Stimulated activated effector memory CD8-positive, alpha-beta T cell treated with anti-CD3 and anti-CD28 coated beads, Interleukin-12 subunit alpha, Interleukin-12 subunit beta, amount 100 ng/mL, for 72 hours (primary cell): ENCODE data around the gene PCNX2.
"Not testable (repeated sequence)": the region's sequence is repeated elsewhere in the genome, so short reads cannot be mapped to it uniquely, and the experiment has no call there.

ENCODE experiments used
- ATAC-seq: fragments of 150-1000 bp; cut with Tn5 transposase; 2 replicates; pipeline ENCODE4 v1.10.0; 2021
- DNase-seq, 2 donors: peaks; one replicate each; pipeline ENCODE4 v3.0.0; 2021 to 2022; ENCODE audit warnings: low spot score in 2 of 2
- H3K27ac Mint-ChIP-seq: one replicate; pipeline ENCODE4 v1.8.0; 2022; ENCODE audit warnings: mild to moderate bottlenecking, mixed read lengths
- H3K36me3 Mint-ChIP-seq: one replicate; pipeline ENCODE4 v1.8.0; 2022; ENCODE audit warnings: mild to moderate bottlenecking, mixed read lengths
- H3K4me1 Mint-ChIP-seq: one replicate; pipeline ENCODE4 v1.8.0; 2022; ENCODE audit warnings: mixed read lengths
- H3K4me3 Mint-ChIP-seq: one replicate; pipeline ENCODE4 v1.8.0; 2022; ENCODE audit warnings: mild to moderate bottlenecking, mixed read lengths
- H3K9me3 Mint-ChIP-seq: one replicate; pipeline ENCODE4 v1.8.0; 2022; ENCODE audit warnings: mixed read lengths

Gene PCNX2

DNA sequence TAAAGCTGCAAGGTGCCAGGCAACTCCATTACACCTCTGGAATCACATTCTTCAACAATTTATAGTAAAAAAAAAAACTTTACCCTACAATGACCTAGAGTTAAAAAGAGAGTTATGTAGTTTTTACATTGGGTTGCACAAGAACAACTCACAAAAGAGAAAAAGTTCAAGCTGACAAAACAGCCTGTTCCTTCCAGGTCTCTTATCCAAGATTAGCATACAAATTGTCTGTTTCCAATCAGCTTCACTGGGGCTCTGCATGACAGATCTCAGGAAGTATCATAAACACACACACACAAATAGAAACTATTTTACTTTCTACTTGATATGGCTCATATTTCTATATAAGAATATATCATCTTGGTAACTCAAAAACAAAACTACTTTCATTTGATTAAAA is 154.6 kb downstream of the PCNX2 start:
- Mint-ChIP-seq H3K4me1 (no peaks in the 10 kb centered on the region), H3K9me3 (no peaks in the 10 kb centered on the region), H3K36me3 (peaks cover 12% of the 10 kb centered on the region), H3K27ac (no peak overlapping the region), H3K4me3 (no peak overlapping the region)
- ATAC-seq = no peak
- no peak for DNase-seq

DNA sequence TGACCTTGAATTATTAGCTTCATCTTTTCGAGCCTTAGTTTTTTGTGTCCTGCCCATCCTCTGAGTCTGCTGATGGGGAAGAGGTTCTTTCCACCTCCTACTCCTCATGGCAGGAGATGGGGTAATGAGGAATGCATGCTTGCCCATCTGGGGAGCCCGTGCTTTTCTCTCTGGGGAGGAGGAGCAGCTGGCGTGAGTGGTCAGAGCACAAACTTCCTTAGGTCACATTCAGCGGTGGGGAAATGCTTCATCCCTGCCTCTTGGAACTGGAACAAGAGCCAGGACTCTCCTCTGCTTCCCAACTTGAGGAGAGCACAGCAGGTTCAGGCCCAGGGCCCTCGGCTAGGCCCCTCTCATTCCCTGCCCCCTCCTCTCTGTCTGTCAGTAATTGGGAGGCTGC is 155.0 kb downstream of the PCNX2 start:
- no peak for DNase-seq
- no peak overlapping the region for H3K27ac Mint-ChIP-seq
- no peak for ATAC-seq
- peaks cover 17% of the 10 kb centered on the region for H3K36me3 Mint-ChIP-seq
- no peaks in the 10 kb centered on the region for H3K9me3 Mint-ChIP-seq
- no peaks in the 10 kb centered on the region for H3K4me1 Mint-ChIP-seq
- H3K4me3 Mint-ChIP-seq = no peak overlapping the region

DNA sequence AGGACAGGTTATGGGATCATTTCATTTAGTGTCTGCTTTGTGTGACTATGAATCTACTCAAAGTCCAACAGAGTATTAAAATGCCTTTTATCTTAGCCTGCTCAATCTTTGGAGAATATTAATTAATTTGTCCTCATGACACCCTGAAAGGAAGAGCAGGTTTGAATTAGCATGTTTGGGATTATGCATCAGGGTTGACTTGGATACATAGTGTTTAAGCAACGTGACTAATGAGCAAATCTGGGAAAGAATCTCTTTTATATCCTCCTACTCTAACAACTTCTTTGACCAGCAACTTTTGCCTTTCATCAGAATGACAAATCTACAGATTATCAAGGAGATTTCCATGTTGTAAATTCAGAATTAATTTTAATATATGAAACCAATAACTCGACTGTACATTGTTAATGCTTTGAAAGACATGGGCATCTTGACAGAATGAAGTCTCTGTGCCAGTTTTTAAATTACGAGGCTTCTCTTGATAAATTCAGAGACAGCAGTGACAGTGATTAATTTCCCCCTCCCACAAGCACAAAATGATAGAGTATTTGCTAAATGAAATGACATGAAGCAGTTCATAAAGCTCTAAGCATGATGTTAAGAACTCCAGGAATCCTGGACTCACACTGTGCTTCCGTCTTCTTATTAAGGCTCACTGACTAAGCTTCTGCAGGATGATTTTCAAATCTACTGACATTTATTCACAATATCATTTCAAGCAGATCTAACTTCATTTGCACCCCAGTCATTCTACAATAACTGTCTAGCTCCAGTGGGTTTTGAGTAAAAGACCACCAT is 156.5 kb downstream of the PCNX2 start:
- Mint-ChIP-seq H3K36me3 (peaks cover 32% of the 10 kb centered on the region), H3K4me3 (no peak overlapping the region), H3K27ac (no peak overlapping the region), H3K9me3 (no peaks in the 10 kb centered on the region), H3K4me1 (no peaks in the 10 kb centered on the region)
- no peak for ATAC-seq
- DNase-seq = no peak

DNA sequence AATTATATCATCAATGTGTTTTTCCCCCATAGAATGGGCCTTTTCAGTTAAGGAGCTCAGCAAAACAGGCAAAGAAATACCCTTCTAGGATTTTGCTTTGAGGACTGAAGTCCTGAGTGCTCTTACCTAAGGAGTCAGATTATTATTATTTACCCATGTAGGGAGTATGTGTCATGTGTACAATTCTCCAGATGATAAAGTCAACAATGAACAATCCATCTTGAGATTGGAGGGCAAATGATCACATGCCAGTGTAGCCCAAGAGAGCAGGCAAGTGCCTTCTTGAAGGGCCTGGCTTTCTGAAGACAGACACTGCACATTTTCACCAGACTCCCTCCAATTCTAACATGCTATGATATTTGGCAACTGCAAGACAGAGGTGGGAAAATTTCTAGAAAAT is 159.7 kb downstream of the PCNX2 start:
- no peak overlapping the region for H3K4me3 Mint-ChIP-seq
- DNase-seq (no peak), ATAC-seq (no peak)
- no peaks in the 10 kb centered on the region for H3K9me3 Mint-ChIP-seq
- no peak overlapping the region for H3K27ac Mint-ChIP-seq
- H3K4me1 Mint-ChIP-seq = no peaks in the 10 kb centered on the region
- H3K36me3 Mint-ChIP-seq = peaks cover 48% of the 10 kb centered on the region

DNA sequence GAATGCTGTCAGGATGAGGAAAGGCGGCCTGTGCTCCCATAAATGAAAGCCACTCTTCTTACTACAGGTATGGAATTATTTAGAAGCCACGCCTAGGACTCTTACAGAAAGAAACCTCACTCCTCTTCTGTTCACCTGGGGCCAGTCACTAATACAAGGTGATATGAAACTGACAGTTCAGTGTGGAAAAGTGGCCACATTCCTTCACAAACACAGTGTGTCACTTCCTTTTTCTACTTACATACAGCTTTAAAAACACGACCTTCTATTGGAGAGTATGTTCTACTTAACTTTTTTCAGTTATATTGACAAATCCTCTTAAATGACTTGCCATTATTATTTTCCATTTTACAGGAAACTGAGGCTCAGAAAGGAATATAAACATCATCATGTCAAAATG is 163.1 kb downstream of the PCNX2 start:
- Mint-ChIP-seq H3K27ac (no peak overlapping the region), H3K36me3 (peaks cover 57% of the 10 kb centered on the region), H3K4me3 (no peak overlapping the region), H3K4me1 (no peaks in the 10 kb centered on the region), H3K9me3 (no peaks in the 10 kb centered on the region)
- no peak for DNase-seq
- no peak for ATAC-seq

DNA sequence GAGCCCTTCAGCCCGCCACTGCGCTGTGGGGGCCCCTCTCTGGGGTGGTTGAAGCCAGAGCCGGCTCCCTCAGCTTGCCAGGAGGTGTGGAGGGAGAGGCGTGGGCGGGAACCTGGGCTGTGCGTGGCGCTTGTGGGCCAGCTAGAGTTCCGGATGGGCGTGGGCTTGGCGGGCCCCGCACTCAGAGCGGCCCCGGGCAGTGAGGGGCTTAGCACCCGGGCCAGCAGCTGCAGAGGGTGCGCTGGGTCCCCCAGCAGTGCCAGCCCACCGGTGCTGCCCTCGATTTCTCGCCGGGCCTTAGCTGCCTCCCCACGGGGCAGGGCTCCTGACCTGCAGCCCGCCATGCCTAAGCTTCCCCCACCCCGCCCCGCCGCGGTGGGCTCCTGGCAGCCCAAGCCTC is 166.5 kb downstream of the PCNX2 start:
- H3K27ac Mint-ChIP-seq, H3K4me1 Mint-ChIP-seq, ATAC-seq, H3K4me3 Mint-ChIP-seq, H3K9me3 Mint-ChIP-seq, DNase-seq: not testable (repeated sequence)
- H3K36me3 Mint-ChIP-seq = peaks cover 43% of the 10 kb centered on the region

DNA sequence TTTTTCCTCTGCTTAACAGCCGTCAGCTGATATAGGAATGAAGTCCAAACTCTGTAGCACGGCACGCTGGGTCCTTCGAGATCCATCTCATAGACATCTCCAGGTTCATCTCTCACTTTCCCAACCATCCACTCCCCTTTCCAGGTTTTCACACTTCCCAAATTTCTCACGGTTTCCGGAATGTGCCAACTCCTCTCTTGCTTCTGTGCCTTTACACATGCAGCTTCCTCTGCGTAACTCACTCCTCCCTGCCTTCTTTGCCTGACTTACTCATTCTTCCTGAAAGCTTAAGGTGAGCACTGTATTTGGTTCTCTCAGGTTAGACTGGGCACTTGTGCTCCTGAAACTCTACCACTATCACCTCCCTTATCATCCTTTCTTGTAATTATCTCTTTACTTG is 168.4 kb downstream of the PCNX2 start:
- ATAC-seq (no peak), DNase-seq (no peak)
- Mint-ChIP-seq H3K27ac (no peak overlapping the region), H3K4me3 (no peak overlapping the region), H3K36me3 (peaks cover 24% of the 10 kb centered on the region), H3K4me1 (no peaks in the 10 kb centered on the region), H3K9me3 (no peaks in the 10 kb centered on the region)

DNA sequence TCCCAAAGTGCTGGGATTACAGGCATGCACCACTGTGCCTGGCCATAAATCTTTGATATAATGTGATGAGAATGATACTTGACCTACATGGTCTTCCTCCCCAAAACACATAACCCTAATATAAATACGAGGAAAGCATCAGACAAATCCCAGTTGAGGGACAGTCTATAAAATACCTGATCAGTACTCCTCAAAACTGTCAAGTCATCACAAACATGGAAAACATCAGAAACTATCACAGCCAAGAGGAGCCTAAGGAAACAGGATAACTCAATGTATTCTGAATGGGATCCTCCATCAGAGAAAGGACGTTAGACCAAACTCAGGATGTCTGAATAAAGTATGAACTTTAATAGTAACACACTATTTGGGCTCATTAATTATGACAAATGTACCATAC is 172.7 kb downstream of the PCNX2 start:
- DNase-seq (no peak), ATAC-seq (no peak)
- Mint-ChIP-seq H3K9me3 (no peaks in the 10 kb centered on the region), H3K4me3 (no peak overlapping the region), H3K27ac (no peak overlapping the region), H3K36me3 (peaks cover 12% of the 10 kb centered on the region), H3K4me1 (no peaks in the 10 kb centered on the region)

DNA sequence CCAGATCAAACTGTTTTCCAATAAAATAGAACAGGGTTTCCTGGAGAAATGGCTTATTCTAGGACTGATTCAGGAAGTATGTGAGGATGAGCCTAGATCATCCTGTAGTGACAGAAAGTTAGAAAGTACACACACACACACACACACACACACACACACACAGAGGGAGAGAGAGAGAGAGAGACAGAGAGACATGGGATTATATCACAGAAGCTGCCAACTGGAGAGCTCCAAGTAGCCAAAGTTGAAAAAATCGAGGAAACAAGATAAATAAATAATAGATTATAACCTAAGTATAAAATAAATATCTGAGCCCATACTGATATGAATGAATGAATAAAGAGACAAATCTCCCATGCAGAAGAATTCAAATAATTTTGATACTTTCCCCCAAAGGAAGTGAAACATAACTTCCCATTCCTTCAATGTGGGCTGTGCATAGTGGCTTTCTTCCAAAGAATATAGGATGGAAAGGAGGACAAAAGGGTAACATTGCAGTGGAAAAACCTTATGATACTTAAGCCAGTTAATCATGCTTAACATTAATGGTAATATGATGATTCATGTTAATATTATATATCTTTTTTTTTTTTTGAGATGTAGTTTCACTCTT is 173.5 kb downstream of the PCNX2 start:
- Mint-ChIP-seq H3K36me3 (peaks cover 11% of the 10 kb centered on the region), H3K27ac (no peak overlapping the region), H3K4me3 (no peak overlapping the region), H3K9me3 (no peaks in the 10 kb centered on the region), H3K4me1 (no peaks in the 10 kb centered on the region)
- DNase-seq (no peak), ATAC-seq (no peak)

DNA sequence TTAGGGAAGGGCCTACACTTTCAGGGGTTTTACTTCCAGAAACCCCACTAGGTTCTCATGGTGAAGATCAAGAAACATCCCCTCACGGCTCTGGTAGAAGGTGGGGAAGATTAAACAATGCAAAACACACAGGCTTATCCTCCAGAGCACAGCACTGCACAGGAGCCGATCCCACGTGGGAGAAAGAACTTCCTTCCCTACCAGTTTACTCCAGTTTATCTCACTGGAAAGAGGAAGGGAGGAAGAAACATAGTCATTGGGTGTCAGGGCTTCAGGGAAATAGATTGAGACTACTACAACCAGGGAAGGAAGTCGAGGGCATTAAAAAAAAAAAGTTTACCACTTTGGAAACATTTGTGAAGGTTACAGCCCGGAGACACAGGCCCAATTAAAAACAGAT is 180.7 kb downstream of the PCNX2 start:
- DNase-seq (no peak), ATAC-seq (no peak)
- peaks cover 24% of the 10 kb centered on the region for H3K4me1 Mint-ChIP-seq
- no peak overlapping the region for H3K4me3 Mint-ChIP-seq
- no peak overlapping the region for H3K27ac Mint-ChIP-seq
- H3K36me3 Mint-ChIP-seq = peaks cover 36% of the 10 kb centered on the region
- H3K9me3 Mint-ChIP-seq = no peaks in the 10 kb centered on the region

DNA sequence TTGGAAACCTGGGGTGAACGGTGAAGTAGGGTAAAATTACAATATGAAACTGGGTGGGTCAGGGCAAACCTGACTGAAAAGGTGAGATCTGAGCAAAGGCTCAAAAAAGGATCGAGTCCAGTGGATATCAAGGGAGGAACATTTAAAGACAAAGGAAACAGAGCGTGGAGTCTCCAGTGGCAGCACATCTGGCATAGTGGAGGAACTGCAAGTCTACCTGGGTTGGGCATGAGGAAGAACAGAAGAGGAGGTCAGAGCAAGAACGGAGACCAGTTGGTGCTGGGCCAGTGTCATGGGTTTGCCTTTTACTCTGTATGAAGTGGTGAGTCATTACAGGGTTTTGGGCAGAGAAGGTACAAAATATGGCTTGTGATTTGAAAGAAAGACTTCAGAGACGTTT is 181.4 kb downstream of the PCNX2 start:
- Mint-ChIP-seq H3K4me3 (no peak overlapping the region), H3K4me1 (peaks cover 24% of the 10 kb centered on the region), H3K9me3 (no peaks in the 10 kb centered on the region), H3K36me3 (peaks cover 36% of the 10 kb centered on the region), H3K27ac (no peak overlapping the region)
- DNase-seq (no peak), ATAC-seq (no peak)

DNA sequence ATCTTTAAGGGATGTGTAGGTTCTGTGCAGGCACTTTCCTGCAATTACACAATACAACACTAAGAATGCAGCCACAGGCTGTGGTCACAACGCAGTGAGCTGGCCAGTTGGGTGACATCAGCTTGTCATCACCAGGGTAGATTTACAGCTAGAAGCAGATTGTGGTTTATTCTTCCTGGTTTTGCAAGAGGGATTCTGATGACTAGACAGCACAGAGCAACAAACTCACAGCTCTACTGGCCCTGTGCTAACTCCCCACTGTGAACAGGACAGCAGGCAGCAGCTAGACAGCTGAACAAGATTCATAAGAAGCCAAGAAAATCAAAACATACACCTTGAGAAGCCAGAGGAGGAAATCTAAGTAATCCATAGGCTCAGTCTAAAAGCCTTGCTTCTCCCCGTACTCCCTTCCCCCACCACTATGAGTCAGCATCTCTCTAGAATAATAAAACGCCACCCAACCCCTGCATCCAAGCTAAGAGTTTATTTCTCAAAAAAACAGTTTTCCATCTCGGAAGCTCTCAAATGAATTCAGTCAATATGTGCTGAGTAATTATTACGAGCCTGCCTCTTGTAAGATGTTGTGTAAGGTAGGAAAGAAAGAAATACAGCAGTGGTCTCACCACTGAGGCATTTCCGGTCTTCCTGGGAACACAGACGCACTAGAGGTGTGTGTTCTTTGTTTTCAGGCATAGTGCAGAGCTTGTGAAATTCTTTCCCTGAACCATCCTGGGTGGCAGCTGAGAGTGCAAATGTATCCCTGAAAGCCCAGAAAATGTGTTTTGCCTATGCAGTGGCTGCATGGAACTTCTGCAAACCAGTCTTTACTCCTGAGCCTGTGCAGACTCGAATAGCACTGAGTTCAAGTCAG is 182.3 kb downstream of the PCNX2 start:
- peak; percentile 15 to 69 for DNase-seq

DNA sequence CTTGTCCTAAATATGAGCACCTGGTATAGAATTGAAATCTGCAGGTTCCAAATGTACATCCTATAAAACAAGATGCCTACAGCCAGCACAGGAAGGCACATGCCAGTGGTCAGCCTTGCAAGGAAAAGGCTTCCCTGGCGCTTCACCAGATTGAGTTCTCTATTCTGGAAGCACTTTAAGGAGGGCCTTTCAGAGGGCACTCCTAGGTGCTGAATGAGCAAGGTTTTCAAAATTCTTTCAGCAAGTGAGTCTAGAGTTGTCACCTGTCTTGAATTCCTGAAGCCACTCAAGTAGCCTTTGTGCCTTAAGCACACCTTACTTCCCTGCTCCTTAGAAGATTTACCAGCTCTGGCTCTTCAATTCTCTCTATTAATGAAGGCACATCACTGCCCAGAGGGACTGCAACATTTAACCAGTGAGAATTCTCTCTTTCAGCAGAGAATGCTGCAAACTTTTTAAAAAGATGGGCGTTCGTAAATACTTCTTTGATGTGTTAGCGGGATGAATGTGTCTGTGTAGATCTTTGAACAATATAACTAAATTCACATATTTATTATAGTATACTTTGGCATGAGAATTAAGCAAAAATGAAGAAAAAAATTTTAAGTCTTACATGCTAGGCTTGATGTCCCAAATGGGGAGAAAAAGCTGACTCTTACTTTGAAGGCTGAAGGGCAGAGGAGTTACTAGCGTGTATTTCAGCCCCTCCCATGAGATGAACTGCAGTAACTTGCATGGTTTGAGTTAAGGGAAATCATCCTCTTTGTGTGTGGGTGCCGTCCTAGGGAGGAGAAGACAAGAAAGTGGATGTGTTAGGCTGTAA is 183.1 kb downstream of the PCNX2 start:
- no peak overlapping the region for H3K27ac Mint-ChIP-seq

More for the DNA sequence above, 182.3 kb downstream of the PCNX2 start:
- Mint-ChIP-seq H3K4me3 (peak overlapping the region; percentile 29), H3K4me1 (peaks cover 24% of the 10 kb centered on the region), H3K36me3 (peaks cover 41% of the 10 kb centered on the region), H3K27ac (no peak overlapping the region), H3K9me3 (no peaks in the 10 kb centered on the region)
- peak; percentile 100 for ATAC-seq

DNA sequence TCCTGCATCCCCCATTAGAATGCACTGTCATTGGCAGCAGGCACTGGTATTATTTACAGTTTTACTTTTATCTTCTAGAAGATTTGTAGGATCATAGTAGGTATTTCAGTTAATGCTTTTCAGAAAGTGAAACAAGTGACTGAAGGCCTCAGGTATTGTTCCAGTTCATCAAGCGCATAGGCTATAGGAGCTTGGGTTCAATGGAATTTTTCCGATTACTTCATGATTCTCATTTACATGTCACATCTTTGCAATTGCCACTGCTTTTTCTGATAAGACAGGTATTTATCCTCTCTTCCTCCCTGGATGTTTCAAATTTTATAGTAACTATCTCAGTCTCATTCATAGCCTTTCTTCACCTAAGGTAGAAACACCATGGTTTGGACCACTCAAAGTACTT is 183.8 kb downstream of the PCNX2 start:
- ATAC-seq = no peak
- no peak for DNase-seq
- H3K36me3 Mint-ChIP-seq = peaks cover 37% of the 10 kb centered on the region
- H3K4me3 Mint-ChIP-seq = no peak overlapping the region
- peaks cover 24% of the 10 kb centered on the region for H3K4me1 Mint-ChIP-seq
- H3K27ac Mint-ChIP-seq = no peak overlapping the region
- H3K9me3 Mint-ChIP-seq = no peaks in the 10 kb centered on the region

More for the DNA sequence above, 183.1 kb downstream of the PCNX2 start:
- DNase-seq (no peak), ATAC-seq (no peak)
- Mint-ChIP-seq H3K4me1 (peaks cover 24% of the 10 kb centered on the region), H3K4me3 (peak overlapping the region; percentile 29), H3K36me3 (peaks cover 39% of the 10 kb centered on the region), H3K9me3 (no peaks in the 10 kb centered on the region)

DNA sequence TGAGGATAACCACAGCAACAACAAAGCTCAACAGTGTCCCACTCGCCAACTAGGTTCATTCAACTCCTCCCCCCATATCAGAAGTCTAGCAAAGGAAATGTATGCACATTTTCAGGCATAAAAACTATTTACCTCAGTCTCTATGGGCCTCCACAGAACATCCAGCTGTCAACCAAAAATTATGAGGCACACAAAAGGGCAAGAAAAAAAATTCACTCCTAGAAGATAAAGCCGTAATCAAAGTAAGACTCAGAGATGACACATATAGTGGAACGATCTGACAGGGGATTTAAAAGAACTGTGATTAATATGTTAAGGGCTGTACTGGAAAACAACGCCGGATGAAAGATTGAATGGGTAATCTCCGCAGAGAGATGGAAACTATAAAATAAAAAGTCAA is 186.4 kb downstream of the PCNX2 start:
- no peak for DNase-seq
- Mint-ChIP-seq H3K4me3 (no peak overlapping the region), H3K36me3 (peaks cover 39% of the 10 kb centered on the region)

More for the DNA sequence above, 186.4 kb downstream of the PCNX2 start:
- Mint-ChIP-seq H3K4me1 (peaks cover 14% of the 10 kb centered on the region), H3K27ac (no peak overlapping the region), H3K9me3 (no peaks in the 10 kb centered on the region)
- no peak for ATAC-seq
